ENCODE data around the gene C5orf52.
A peak's percentile ranks its signal among the peaks of the same experiment; 100 is the strongest.
"Not testable (repeated sequence)": the region's sequence is repeated elsewhere in the genome, so short reads cannot be mapped to it uniquely, and the experiment has no call there.

C5orf52 gene

GRCh38 chr5:157679801-157680200 lies 8.5 kb downstream of the C5orf52 start:
- no peak for DNase-seq

DNA sequence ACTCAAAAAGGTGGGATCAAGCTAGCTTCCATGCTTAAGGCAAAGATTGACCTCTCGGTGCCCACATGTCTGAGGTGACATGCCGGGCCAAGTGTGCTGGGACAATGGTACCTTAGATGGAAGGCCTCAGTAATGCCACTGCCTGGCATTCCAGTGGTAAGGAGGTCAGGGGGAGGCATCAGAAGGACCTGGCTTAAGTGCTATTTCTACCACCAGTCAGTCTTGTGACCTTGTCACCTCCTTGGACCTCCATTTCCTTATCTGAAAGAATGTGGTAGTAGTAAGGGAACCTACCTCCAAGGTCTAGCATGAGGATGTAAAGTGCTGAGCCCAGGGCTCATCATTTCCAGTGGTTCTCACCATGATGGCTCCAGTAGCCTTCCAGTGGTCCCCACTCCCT lies 8.9 kb downstream of the C5orf52 start:
- DNase-seq, result no peak

DNA sequence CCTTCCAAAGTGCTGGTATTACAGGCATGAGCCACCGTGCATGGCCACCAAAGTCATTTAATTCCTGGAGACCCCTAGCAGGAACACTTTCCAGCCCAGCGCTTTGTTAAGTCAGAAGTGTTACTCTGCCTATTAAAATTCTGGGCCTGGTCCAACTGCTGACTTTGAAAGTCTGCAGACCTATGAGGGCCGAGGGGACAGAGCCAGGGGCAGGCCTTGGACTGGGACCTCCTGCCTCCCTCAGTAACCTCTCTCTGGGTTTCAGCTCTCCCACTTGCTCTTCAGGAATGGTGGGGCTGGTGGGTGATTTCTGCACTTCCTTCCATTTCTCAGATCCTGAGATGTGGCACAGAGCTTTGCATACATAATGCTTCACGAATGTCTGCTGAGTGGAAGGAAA lies 9.7 kb downstream of the C5orf52 start:
- DNase-seq, result no peak

DNA sequence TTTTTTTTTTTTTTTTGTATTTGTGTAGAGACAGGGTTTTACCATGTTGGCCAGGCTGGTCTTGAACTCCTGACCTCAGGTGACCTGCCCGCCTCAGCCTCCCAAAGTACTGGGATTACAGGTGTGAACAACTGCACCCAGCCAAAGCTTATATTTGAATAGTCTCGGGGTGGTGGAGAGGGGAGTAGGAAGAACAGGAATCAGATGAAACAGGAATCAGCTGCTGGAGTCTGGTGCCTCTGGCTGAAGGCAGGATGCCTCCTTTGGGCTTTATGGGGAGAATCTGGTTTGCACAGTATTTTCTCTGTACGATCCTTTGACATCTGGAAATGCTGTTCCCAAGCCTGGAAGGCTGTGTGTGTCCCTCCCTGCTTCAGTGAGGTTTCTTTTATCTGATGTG lies 10.9 kb downstream of the C5orf52 start:
- DNase-seq, result no peak

DNA sequence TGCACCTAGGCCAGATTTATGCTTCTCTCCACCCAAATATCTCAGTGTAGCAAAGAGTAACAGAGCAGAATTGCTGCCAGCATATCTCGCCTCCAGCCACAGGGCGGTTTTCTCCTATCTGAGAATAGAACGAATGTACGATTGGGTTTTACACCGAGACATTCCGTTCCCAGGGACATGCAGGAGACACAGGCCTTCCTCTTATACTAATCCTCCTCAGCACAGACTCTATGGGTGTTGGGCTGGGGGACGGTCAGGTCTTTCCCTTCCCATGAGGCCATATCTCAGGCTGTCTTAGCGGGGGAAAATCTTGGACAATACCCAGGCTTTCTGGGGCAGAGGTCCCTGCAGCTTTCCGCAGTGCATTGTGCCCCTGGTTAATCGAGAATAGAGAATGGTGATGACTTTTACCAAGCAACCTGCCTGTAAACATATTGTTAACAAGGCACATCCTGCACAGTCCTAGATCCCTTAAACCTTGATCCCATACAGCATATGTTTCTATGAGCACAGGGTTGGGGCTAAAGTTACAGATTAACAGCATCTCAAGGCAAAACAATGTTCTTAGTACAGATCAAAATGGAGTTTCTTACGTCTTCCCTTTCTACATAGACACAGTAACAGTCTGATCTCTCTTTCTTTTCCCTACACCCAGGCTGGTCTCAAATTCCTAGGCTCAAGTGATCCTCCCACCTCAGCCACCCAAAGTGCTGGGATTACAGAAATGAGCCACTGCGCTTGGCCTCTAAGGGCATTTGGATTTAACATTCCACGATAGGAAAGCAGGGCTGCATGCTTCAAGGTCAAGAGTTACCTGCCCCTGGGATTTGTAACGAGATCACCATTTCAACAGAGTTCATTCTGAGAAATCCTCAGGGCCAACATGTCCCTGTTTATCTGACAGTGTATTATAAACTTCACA lies 15.2 kb downstream of the C5orf52 start:
- DNase-seq, result not testable (repeated sequence)

- DNase-seq, result no peak
These were observed 15.8 kb downstream of the C5orf52 start for GRCh38 chr5:157687198-157687554.

GRCh38 chr5:157689942-157690689 lies 18.8 kb downstream of the C5orf52 start:
- peak; percentile 18 for DNase-seq

GRCh38 chr5:157690690-157691433 lies 19.5 kb downstream of the C5orf52 start:
- DNase-seq, result no peak

- DNase-seq, result not testable (repeated sequence)
These were observed 22.5 kb downstream of the C5orf52 start for GRCh38 chr5:157693816-157694215.

GRCh38 chr5:157696154-157696553 lies 24.8 kb downstream of the C5orf52 start:
- not testable (repeated sequence) for DNase-seq

DNA sequence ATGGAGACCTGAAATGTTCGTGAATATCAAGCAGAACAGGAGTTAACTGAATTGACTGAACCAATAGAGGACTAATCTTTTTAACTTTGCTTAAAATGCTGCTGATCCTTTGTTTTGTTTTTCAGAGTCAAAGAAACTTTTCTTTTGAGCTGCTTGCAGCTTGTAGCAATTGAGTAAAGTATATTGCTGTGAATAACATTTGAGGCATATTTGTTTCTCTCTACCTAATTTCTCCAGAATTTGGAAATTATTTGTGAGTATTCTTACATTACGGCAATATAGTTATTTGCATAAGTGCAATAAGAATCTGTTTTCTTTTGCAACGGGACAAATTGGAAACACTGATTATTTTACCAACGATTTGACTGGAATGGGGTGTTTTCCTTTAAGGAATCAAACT lies 27.3 kb downstream of the C5orf52 start:
- DNase-seq, result not testable (repeated sequence)

DNA sequence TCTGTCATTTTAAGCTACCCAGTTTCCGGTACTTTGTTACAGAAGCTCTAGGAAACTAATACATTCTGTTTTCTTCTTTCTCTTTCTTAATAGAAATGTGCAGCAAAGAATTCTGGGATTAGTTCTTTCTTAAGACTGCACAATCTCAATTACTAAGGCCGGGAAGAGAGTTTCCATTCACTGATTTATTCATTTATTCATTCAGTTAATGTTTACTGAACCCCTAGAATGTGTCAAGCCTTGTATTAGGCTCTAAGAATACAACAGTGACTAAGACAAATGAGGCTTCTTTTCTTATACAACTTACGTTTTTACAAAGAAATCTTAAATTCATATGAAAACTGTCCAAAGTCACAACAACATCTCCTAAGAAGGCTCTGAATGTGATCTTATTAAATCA lies 32.4 kb downstream of the C5orf52 start:
- DNase-seq, result no peak

DNA sequence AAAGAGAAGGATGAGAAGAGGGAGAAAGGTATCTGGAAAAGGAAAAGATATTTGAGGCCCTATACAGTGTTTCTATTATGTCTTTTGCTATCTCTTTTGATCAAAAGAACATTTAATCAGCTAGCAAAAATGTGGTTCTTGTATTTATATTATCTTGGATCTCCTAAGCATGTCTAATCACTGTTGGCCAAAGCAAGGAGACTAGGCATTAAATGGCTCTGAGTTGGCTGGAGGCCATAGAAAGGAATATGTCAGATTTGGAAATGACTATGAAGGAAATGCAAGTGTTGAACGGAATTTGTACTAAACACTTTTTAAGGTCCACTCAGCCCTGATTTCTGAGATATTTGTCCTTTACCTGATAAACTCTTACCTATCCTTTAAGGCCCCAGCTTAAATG lies 37.5 kb downstream of the C5orf52 start:
- no peak for DNase-seq

GRCh38 chr5:157709346-157709745 lies 38.0 kb downstream of the C5orf52 start:
- DNase-seq, result no peak

GRCh38 chr5:157710431-157710830 lies 39.1 kb downstream of the C5orf52 start:
- DNase-seq, result no peak

- no peak for DNase-seq
These were observed 39.5 kb downstream of the C5orf52 start for GRCh38 chr5:157710882-157711281.

DNA sequence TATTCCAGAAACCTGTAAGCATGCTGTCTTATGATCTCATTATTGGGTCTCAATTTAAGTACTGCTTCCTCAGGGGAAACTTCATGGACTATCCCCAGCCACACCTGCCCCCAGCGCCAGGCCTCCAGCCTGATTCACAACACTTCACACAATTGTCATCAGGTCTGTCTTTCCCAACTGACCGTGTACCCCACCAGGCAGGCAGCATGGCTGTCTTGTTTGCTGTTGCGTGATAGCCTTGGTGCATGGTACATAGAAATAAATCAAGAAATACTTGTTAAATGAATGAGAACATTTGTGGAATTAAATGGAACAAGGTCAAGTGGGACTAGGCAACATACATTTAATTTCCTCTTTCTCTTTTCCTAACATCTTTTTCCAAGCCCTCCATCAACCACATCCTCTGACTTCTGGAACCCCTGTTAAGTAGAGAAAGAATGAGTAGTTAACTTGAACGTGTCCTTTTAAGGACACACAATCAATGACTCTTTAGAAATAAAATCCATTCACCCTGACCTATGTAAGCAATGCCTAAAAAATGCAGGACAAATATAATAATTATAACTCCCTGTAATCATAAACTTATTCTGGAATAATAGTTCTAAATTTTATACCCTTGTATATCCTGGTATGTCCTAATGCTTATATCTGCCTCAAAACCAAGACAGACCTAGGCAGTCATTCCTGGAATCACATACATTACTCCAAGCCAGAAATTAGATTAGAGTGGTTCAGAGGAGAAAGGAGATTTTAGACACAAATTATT lies 42.7 kb downstream of the C5orf52 start:
- no peak for DNase-seq

DNA sequence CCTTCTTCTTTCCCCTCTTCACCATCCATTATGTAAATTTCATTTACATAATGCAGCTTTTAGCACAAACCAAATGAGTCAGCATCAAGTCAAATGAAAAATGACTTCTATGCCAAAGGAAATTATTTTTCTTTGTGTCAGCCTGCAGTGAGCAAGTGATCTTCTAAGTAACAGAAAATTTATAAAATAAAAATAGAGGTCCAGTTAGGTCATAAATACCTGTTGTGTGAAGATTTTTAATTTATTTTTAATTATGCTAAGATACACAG lies 43.2 kb downstream of the C5orf52 start:
- DNase-seq, result no peak

- peak; percentile 79 for DNase-seq
These were observed 47.2 kb downstream of the C5orf52 start for GRCh38 chr5:157718519-157718918.

- DNase-seq, result no peak
These were observed 47.9 kb downstream of the C5orf52 start for GRCh38 chr5:157719245-157719644.

DNA sequence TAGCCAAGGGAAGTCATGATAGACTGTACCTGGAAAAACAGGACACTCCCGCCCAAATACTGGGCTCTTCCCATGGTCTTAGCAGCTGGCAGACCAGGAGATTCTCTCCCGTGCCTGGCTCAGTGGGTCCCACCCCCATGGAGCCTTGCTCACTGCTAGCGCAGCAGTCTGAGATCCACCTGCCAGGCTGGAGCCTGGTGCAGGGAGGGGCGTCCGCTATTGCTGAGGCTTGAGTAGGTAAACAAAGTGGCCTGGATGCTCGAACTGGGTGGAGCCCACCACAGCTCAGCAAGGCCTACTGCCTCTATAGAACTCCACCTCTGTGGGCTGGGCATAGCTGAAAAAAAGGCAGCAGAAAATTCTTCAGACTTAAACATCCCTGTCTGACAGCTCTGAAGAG lies 49.8 kb downstream of the C5orf52 start:
- no peak for DNase-seq

DNA sequence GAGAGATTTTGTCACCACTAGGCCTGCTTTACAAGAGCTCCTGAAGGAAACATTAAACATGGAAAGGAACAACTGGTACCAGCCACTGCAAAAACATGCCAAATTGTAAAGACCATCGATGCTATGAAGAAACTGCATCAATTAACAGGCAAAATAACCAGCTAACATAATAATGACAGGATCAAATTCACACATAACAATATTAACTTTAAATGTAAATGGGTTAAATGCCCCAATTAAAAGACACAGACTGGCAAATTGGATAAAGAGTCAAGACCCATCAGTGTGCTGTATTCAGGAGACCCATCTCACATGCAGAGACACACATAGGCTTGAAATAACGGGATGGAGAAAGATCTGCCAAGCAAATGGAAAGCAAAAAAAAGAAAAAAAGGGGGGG lies 51.6 kb downstream of the C5orf52 start:
- not testable (repeated sequence) for DNase-seq

- not testable (repeated sequence) for DNase-seq
These were observed 55.3 kb downstream of the C5orf52 start for GRCh38 chr5:157726607-157727006.

Data from hematopoietic multipotent progenitor cell treated with erythropoietin and hydrocortisone succinate and interleukin-3 and kit ligand, for 6 days (in vitro differentiated cells).